Measurements from ENCODE around the gene ROBO4.

ROBO4 gene

GRCh38 chr11:124869856-124870387, 27.7 kb downstream of the ROBO4 start:
- no peak for DNase-seq

GRCh38 chr11:124869331-124869730, 28.3 kb downstream of the ROBO4 start:
- no peak for DNase-seq

GRCh38 chr11:124868331-124869274, 29.1 kb downstream of the ROBO4 start:
- no peak for DNase-seq

GRCh38 chr11:124867700-124868099, 30.0 kb downstream of the ROBO4 start:
- DNase-seq, result no peak

- DNase-seq, result no peak
These were observed 31.5 kb downstream of the ROBO4 start for GRCh38 chr11:124865902-124866851.

- DNase-seq, result no peak
These were observed 32.3 kb downstream of the ROBO4 start, which contains the start of gene ROBO3 for GRCh38 chr11:124865181-124865901. Gene ROBO3 (plus strand): TSS chr11:124865432. CDS start chr11:124865578, 146 bp downstream.

GRCh38 chr11:124864892-124865180, 32.8 kb downstream of the ROBO4 start:
- DNase-seq, result no peak

GRCh38 chr11:124864176-124864891, 33.3 kb downstream of the ROBO4 start:
- no peak for DNase-seq

GRCh38 chr11:124863826-124864165, 33.9 kb downstream of the ROBO4 start:
- DNase-seq, result no peak

GRCh38 chr11:124863137-124863825, 34.4 kb downstream of the ROBO4 start:
- no peak for DNase-seq

- DNase-seq, result no peak
These were observed 36.0 kb downstream of the ROBO4 start for GRCh38 chr11:124861670-124862069.

- no peak for DNase-seq
These were observed 38.5 kb downstream of the ROBO4 start for GRCh38 chr11:124859171-124859570.

- no peak for DNase-seq
These were observed 51.5 kb downstream of the ROBO4 start for GRCh38 chr11:124846070-124846673.

- no peak for DNase-seq
These were observed 53.0 kb downstream of the ROBO4 start for GRCh38 chr11:124844664-124845079.

- DNase-seq, result no peak
These were observed 54.1 kb downstream of the ROBO4 start for GRCh38 chr11:124843616-124843910.

- DNase-seq, result no peak
These were observed 55.4 kb downstream of the ROBO4 start for GRCh38 chr11:124842305-124842704.

GRCh38 chr11:124841840-124842239, 55.8 kb downstream of the ROBO4 start:
- no peak for DNase-seq

- DNase-seq, result no peak
These were observed 56.5 kb downstream of the ROBO4 start for GRCh38 chr11:124841201-124841600.

GRCh38 chr11:124840666-124841065, 57.0 kb downstream of the ROBO4 start:
- DNase-seq, result no peak

GRCh38 chr11:124839972-124840621, 57.6 kb downstream of the ROBO4 start:
- no peak for DNase-seq

All from NCI-H187 treated with DMSO at 0.1 percent for 48 hours (cell line).